NCI-H1694 (cell line): Measurements from ENCODE around the gene APBB1IP.

Source experiments
- DNase-seq: peaks from one replicate; lab custom pipeline; 2025; lab: John Stamatoyannopoulos, UW

APBB1IP gene

GRCh38 chr10:26507441-26507840 lies 69.3 kb downstream of the APBB1IP start:
- no peak for DNase-seq

GRCh38 chr10:26508016-26508415 lies 69.9 kb downstream of the APBB1IP start:
- DNase-seq: no peak

- DNase-seq: no peak
These were observed 71.2 kb downstream of the APBB1IP start for GRCh38 chr10:26509307-26509706.

GRCh38 chr10:26513101-26513500 lies 75.0 kb downstream of the APBB1IP start:
- DNase-seq: no peak

- DNase-seq: no peak
These were observed 78.5 kb downstream of the APBB1IP start for GRCh38 chr10:26516540-26517101.

GRCh38 chr10:26517141-26517867 lies 79.2 kb downstream of the APBB1IP start:
- no peak for DNase-seq

- DNase-seq: no peak
These were observed 81.7 kb downstream of the APBB1IP start for GRCh38 chr10:26519803-26520202.

- no peak for DNase-seq
These were observed 82.4 kb downstream of the APBB1IP start for GRCh38 chr10:26520575-26520974.

GRCh38 chr10:26524161-26524896 lies 86.2 kb downstream of the APBB1IP start:
- no peak for DNase-seq

- no peak for DNase-seq
These were observed 87.4 kb downstream of the APBB1IP start for GRCh38 chr10:26525586-26525985.

- DNase-seq: no peak
These were observed 88.9 kb downstream of the APBB1IP start for GRCh38 chr10:26527018-26527417.

- DNase-seq: no peak
These were observed 89.9 kb downstream of the APBB1IP start for GRCh38 chr10:26528048-26528447.

- DNase-seq: no peak
These were observed 90.7 kb downstream of the APBB1IP start for GRCh38 chr10:26528715-26529393.

GRCh38 chr10:26534384-26534783 lies 96.2 kb downstream of the APBB1IP start:
- no peak for DNase-seq

- no peak for DNase-seq
These were observed 102.5 kb downstream of the APBB1IP start for GRCh38 chr10:26540601-26541000.

GRCh38 chr10:26543567-26544306 lies 105.6 kb downstream of the APBB1IP start:
- DNase-seq: no peak

GRCh38 chr10:26544932-26545331 lies 106.8 kb downstream of the APBB1IP start:
- no peak for DNase-seq

GRCh38 chr10:26550774-26551526 lies 112.8 kb downstream of the APBB1IP start:
- DNase-seq: no peak

GRCh38 chr10:26554246-26554645 lies 116.1 kb downstream of the APBB1IP start:
- DNase-seq: no peak

GRCh38 chr10:26555719-26556368 lies 117.7 kb downstream of the APBB1IP start:
- DNase-seq: no peak
